Ovary (tissue), 3 donors: ENCODE results near the gene TC2N.

Experiments
- CTCF ChIP-seq, 3 donors: fragments of 450-650 bp in 2 of 3; fragments of 200-600 bp in 1 of 3; IDR thresholded peaks; one replicate each; pipeline versions ENCODE4 v1.5.1 to v1.8.0; 2016 to 2022; ENCODE audit warnings: antibody characterized with exemption in 3 of 3, mild to moderate bottlenecking in 1 of 3
- EP300 ChIP-seq: sonication (generic); formaldehyde crosslinking; IDR thresholded peaks from one replicate; pipeline ENCODE4 v1.6.1; 2017; ENCODE audit warnings: antibody characterized with exemption
- POLR2A ChIP-seq: fragments of 450-650 bp; IDR thresholded peaks from one replicate; pipeline ENCODE4 v1.6.1; 2017; ENCODE audit warnings: antibody characterized with exemption, mild to moderate bottlenecking, moderate library complexity
- donor health status: DM: no; HTN: no; CAD: no.

DNA sequence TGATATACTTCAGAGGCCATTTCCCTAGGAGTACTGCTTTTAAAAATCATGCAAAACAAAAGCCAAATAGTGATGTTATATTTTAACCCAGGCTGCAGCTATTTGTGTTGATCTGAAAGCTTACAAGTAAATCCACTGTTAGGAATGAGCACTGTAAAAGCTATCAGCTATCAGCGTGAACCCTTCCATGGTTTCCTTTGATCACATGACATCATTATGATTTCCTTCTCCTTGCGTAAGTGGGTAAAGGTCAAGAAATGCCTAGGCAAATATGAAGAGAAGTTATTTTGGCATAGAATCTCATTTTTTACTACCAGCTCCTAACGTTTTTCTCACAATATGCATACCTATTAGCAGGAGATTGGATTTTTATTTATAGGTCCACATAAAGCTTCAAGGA, 86.9 kb downstream of the TC2N start:
- TF ChIP-seq CTCF (IDR thresholded peaks at IDR 0.05) (no peak), POLR2A (no peak), EP300 (no peak)
